ENCODE results near the gene THOP1.
A peak's percentile ranks its signal among the peaks of the same experiment; 100 is the strongest.

THOP1 gene

DNA sequence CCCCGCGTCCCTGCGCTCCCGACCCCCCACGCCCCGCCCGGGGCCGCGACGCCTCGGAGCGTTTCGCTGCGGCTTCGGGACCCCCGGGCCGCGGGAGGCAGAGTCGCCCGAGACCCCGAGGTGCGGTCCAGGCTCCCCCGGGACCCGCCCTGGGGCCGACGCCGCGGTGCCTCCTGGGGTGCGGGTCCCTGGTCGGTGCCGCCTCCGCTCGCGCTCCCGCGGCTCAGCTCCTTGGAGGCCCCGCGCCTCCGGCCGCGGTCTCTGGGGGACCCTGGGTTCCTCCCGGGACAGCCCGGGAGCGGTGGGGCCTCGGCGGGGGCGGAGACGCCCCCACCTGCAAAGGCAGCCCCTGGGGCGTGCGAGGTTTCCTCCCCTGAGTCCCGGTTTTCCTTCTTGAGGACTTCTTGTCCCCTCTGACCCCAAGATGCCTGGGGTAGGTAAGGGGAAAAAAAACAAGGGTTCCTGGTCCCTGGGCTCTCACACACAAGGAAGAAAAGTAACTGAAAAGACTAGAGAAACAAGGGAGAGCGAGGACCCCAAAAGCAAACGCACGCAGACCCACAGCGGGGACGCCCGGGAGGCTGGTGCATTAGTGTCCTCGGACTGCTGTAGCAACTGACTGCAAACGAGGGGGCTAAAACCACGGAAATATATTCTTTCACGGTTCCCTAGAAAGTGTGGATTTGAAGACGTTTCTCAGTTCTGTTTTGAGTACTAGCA, 56.7 kb downstream of the THOP1 start:
- Mint-ChIP-seq H3K36me3 (ENCODE audit: low read depth) (peaks cover 74% of the 10 kb centered on the region), H3K9me3 (peaks cover 25% of the 10 kb centered on the region), H3K4me3 (peak overlapping the region; percentile 84 to 93 (median 93)), H3K27ac (peak overlapping the region; percentile 21 to 74 (median 73)), H3K27me3 (ENCODE audit: low read depth) (no peaks in the 10 kb centered on the region), H3K4me1 (peaks cover 23% of the 10 kb centered on the region)
- TF ChIP-seq, protein P1, sequence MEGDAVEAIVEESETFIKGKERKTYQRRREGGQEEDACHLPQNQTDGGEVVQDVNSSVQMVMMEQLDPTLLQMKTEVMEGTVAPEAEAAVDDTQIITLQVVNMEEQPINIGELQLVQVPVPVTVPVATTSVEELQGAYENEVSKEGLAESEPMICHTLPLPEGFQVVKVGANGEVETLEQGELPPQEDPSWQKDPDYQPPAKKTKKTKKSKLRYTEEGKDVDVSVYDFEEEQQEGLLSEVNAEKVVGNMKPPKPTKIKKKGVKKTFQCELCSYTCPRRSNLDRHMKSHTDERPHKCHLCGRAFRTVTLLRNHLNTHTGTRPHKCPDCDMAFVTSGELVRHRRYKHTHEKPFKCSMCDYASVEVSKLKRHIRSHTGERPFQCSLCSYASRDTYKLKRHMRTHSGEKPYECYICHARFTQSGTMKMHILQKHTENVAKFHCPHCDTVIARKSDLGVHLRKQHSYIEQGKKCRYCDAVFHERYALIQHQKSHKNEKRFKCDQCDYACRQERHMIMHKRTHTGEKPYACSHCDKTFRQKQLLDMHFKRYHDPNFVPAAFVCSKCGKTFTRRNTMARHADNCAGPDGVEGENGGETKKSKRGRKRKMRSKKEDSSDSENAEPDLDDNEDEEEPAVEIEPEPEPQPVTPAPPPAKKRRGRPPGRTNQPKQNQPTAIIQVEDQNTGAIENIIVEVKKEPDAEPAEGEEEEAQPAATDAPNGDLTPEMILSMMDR (IDR thresholded peaks at IDR 0.05; ENCODE audit: unreplicated experiment in 3 of 3) = no peak

DNA sequence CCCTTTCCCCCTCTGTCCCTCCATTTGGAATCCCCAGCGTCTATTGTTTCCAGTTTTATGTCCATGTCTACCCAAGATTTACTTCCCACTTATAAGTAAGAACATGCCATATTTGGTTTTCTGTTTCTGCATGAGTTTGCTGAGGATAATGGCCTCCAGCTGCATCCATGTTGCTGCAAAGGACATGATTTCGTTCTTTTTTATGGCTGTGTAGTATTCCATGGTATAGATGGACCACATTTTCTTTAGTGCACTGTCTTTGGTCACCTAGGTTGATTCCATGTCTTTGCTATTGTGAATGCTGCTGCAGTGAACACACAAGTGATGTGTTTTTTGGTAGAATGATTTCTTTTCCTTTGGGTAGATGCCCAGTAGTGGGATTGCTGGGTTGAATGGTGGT, 59.8 kb downstream of the THOP1 start:
- Mint-ChIP-seq H3K36me3 (ENCODE audit: low read depth) (peaks cover 84% of the 10 kb centered on the region), H3K4me3 (peak overlapping the region; percentile 34 to 80 (median 53)), H3K4me1 (peaks cover 26% of the 10 kb centered on the region), H3K27ac (peak overlapping the region in 1 of 3 experiments; percentile 28), H3K27me3 (ENCODE audit: low read depth) (no peaks in the 10 kb centered on the region), H3K9me3 (peaks cover 37% of the 10 kb centered on the region)
- TF ChIP-seq, protein P1 (IDR thresholded peaks at IDR 0.05; ENCODE audit: unreplicated experiment in 3 of 3) = no peak

DNA sequence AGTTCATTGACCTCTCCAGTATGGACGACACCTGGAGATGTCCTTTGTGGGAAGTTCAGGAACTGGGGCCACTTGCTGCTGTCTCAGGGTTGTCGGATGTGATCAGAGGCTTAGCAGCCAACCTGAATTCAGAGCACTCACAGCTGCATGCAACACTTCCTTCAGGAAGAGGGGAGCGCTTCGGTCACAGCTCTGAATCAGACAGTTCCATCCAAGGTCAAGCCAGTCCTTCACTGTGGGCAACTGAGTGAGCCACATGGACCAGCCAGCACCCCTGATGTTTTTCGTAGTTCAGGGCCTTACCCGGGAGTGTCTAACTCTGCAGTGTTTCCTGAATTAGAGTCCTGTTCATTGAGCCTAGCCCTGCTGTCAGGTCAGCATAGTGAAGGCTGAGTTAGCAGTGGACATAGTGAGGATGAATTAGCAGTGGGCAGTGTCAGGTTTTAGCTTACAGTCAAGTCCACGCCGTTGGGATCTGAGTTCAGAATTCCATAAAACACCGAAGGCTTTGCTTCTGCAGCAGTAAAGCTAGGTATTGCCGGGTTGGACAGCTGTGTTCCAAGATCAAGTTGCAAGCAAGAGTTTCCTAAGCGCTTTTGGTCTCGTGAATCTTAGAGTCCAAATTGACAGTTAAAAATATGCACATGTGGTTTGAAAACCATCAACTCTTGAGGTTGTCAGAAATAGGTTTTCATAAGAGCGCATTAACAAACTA, 61.0 kb downstream of the THOP1 start:
- Mint-ChIP-seq H3K4me1 (peaks cover 26% of the 10 kb centered on the region), H3K36me3 (ENCODE audit: low read depth) (peaks cover 86% of the 10 kb centered on the region), H3K9me3 (peaks cover 47% of the 10 kb centered on the region), H3K4me3 (peak overlapping the region in 2 of 3 experiments; percentile 60 to 67), H3K27me3 (ENCODE audit: low read depth) (no peaks in the 10 kb centered on the region), H3K27ac (peak overlapping the region; percentile 3 to 67 (median 39))
- TF ChIP-seq, protein P1 (IDR thresholded peaks at IDR 0.05; ENCODE audit: unreplicated experiment in 3 of 3) = no peak

DNA sequence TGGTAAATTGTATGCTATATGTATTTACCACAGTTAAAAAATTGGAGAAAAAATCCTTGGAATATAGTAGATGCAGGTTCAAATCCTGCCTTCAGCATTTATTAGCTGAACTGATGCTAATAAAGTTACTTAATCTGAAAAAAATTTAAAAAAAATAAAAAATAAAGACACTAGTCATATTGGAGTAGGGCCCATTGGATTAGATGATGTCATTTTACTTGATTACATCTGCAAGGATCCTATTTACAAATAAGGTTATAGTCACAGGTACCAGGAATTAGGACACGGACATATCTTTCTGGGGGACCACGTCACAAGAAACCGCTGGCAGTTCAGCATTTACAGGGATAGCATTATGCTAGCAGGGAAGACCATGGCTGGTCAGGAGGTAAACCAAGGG, 62.2 kb downstream of the THOP1 start:
- no peak overlapping the region for H3K27ac Mint-ChIP-seq
- TF ChIP-seq, protein P1 (IDR thresholded peaks at IDR 0.05; ENCODE audit: unreplicated experiment in 3 of 3) = no peak
- H3K4me1 Mint-ChIP-seq = peaks cover 21% of the 10 kb centered on the region
- no peaks in the 10 kb centered on the region for H3K27me3 Mint-ChIP-seq (ENCODE audit: low read depth)
- peaks cover 55% of the 10 kb centered on the region for H3K9me3 Mint-ChIP-seq
- H3K36me3 Mint-ChIP-seq (ENCODE audit: low read depth) = peaks cover 92% of the 10 kb centered on the region
- H3K4me3 Mint-ChIP-seq = no peak overlapping the region

DNA sequence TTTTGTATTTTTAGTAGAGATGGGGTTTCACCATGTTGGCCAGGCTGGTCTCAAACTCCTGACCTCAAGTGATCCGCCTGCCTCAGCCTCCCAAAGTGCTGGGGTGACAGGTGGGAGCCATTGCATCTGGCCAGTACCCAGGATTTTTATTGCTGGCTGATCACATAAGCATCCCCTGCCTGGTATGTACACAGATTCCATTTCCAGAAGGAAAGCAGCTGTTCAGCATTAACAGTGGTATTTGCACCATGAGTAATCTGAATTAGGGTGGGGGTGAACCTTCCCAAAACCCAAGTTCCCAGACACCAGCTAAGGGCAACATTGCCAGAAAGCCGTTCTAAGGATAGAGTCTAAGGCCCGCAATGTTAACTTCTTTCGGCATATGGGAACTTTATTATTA, 63.3 kb downstream of the THOP1 start:
- H3K4me1 Mint-ChIP-seq = peaks cover 19% of the 10 kb centered on the region
- no peak overlapping the region for H3K4me3 Mint-ChIP-seq
- H3K27me3 Mint-ChIP-seq (ENCODE audit: low read depth) = no peaks in the 10 kb centered on the region
- peaks cover 93% of the 10 kb centered on the region for H3K36me3 Mint-ChIP-seq (ENCODE audit: low read depth)
- peaks cover 65% of the 10 kb centered on the region for H3K9me3 Mint-ChIP-seq
- TF ChIP-seq, protein P1 (IDR thresholded peaks at IDR 0.05; ENCODE audit: unreplicated experiment in 3 of 3) = no peak
- no peak overlapping the region for H3K27ac Mint-ChIP-seq

Measured in nephron (organoid).